Suprapubic skin (tissue), 4 donors: ENCODE measurements around the gene PTPRN2. TPM values are rescaled to one million over a fixed set of nuclear protein-coding genes. Genes with fewer than 3 reads are reported as not detected.
"Not testable (repeated sequence)": the region's sequence is repeated elsewhere in the genome, so short reads cannot be mapped to it uniquely, and the experiment has no call there.

Experiments used
- DNase-seq, 2 donors: peaks; one replicate each; pipeline ENCODE4 v3.0.0-alpha.2; 2019; ENCODE audit warnings: low spot score in 2 of 2
- H3K27ac ChIP-seq: fragments of 200-600 bp; sonication (generic); one replicate; pipeline ENCODE4 v1.5.1; 2019
- H3K27me3 ChIP-seq: fragments of 200-600 bp; sonication (generic); one replicate; pipeline ENCODE4 v1.5.1; 2019
- H3K36me3 ChIP-seq: fragments of 200-600 bp; sonication (generic); one replicate; pipeline ENCODE4 v1.5.1; 2019
- H3K4me1 ChIP-seq: fragments of 200-600 bp; sonication (generic); one replicate; pipeline ENCODE4 v1.5.1; 2019
- H3K4me3 ChIP-seq: fragments of 200-600 bp; sonication (generic); one replicate; pipeline ENCODE4 v1.5.1; 2019; ENCODE audit warnings: mild to moderate bottlenecking
- H3K9me3 ChIP-seq: fragments of 200-600 bp; sonication (generic); one replicate; pipeline ENCODE4 v1.5.1; 2019
- EP300 ChIP-seq: sonication (generic); formaldehyde crosslinking; IDR thresholded peaks from one replicate; pipeline ENCODE4 v1.6.1; 2017; ENCODE audit warnings: antibody characterized with exemption
- POLR2A ChIP-seq, 2 donors: fragments of 450-650 bp; IDR thresholded peaks; one replicate each; pipeline ENCODE4 v1.6.1; 2017; ENCODE audit warnings: antibody characterized with exemption in 2 of 2, mild to moderate bottlenecking in 2 of 2, moderate library complexity in 2 of 2
- POLR2AphosphoS5 ChIP-seq, 3 donors: sonication (generic); formaldehyde crosslinking; IDR thresholded peaks; one replicate each; pipeline ENCODE4 v1.6.1; 2017; ENCODE audit warnings: antibody characterized with exemption in 3 of 3
- WGBS: methylation state at CpG from one replicate; pipeline ENCODE4 v1.1.5; 2018; 5-methylcytosine and 5-hydroxymethylcytosine counted together
- total RNA-seq, 4 donors: library from RNA; depleted of rRNA; stranded (reverse); fragments of >200 nt; gene quantifications; one replicate each; pipeline ENCODE4 v1.1.0, GENCODE V29; 2016
- TF ChIP-seq, protein P1 (sequence below), 2 donors: fragments of 200-600 bp in 1 of 2; fragments of 450-650 bp in 1 of 2; sonication (generic) in 1 of 2; IDR thresholded peaks; one replicate each; pipeline ENCODE4 v1.5.1; 2016 to 2019; ENCODE audit warnings: antibody characterized with exemption in 2 of 2, mild to moderate bottlenecking in 1 of 2, moderate library complexity in 1 of 2

The PTPRN2 gene
- total RNA-seq, 4 donors from 2014 or later, result 0.23 to 1.8 (median 1.3) TPM

GRCh38 chr7:158035343-158035742 lies 552.3 kb downstream of the PTPRN2 start:
- H3K9me3 ChIP-seq, result no peaks in the 10 kb centered on the region
- no peaks in the 10 kb centered on the region for H3K36me3 ChIP-seq
- no peak overlapping the region for H3K27ac ChIP-seq
- H3K27me3 ChIP-seq, result peaks cover 3% of the 10 kb centered on the region
- H3K4me3 ChIP-seq, result no peak overlapping the region
- no peak for TF ChIP-seq POLR2AphosphoS5 (IDR thresholded peaks at IDR 0.05)
- TF ChIP-seq POLR2A (IDR thresholded peaks at IDR 0.05), result no peak
- TF ChIP-seq, protein P1, sequence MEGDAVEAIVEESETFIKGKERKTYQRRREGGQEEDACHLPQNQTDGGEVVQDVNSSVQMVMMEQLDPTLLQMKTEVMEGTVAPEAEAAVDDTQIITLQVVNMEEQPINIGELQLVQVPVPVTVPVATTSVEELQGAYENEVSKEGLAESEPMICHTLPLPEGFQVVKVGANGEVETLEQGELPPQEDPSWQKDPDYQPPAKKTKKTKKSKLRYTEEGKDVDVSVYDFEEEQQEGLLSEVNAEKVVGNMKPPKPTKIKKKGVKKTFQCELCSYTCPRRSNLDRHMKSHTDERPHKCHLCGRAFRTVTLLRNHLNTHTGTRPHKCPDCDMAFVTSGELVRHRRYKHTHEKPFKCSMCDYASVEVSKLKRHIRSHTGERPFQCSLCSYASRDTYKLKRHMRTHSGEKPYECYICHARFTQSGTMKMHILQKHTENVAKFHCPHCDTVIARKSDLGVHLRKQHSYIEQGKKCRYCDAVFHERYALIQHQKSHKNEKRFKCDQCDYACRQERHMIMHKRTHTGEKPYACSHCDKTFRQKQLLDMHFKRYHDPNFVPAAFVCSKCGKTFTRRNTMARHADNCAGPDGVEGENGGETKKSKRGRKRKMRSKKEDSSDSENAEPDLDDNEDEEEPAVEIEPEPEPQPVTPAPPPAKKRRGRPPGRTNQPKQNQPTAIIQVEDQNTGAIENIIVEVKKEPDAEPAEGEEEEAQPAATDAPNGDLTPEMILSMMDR (IDR thresholded peaks at IDR 0.05), result no peak
- TF ChIP-seq EP300, result no peak
- H3K4me1 ChIP-seq, result no peaks in the 10 kb centered on the region
- 61% methylated on average over 4 of the region's 4 CpGs for WGBS
- DNase-seq, result no peak

- TF ChIP-seq EP300 (no peak), POLR2A (IDR thresholded peaks at IDR 0.05) (no peak), POLR2AphosphoS5 (IDR thresholded peaks at IDR 0.05) (no peak)
- TF ChIP-seq, protein P1 (IDR thresholded peaks at IDR 0.05), result no peak
Measured at GRCh38 chr7:158034571-158034970, 553.1 kb downstream of the PTPRN2 start.

DNA sequence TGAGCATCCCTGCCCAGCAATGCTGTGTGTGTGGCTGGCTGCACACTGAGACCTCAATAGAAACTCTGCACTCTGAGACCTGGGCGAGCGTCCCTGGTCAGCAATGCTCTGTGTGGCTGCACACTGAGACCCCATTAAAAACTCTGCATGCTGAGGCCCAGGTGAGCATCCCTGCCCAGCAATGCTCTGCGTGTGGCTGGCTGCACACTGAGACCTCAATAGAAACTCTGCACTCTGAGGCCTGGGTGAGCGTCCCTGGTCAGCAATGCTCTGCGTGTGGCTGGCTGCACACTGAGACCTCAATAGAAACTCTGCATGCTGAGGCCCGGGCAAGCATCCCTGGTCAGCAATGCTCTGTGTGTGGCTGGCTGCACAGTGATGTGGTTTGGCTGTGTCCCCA lies 553.7 kb downstream of the PTPRN2 start:
- not testable (repeated sequence) for H3K36me3 ChIP-seq, DNase-seq, H3K4me1 ChIP-seq, H3K9me3 ChIP-seq, H3K27me3 ChIP-seq, H3K27ac ChIP-seq, H3K4me3 ChIP-seq
- 89% methylated on average over 6 of the region's 6 CpGs for WGBS

More at GRCh38 chr7:158034571-158034970, 553.1 kb downstream of the PTPRN2 start:
- H3K27ac ChIP-seq, result no peak overlapping the region
- WGBS, result 75% methylated on average over 3 of the region's 3 CpGs
- no peaks in the 10 kb centered on the region for H3K4me1 ChIP-seq
- peak in 1 of 2 donors; percentile 41 for DNase-seq
- H3K4me3 ChIP-seq, result no peak overlapping the region
- no peaks in the 10 kb centered on the region for H3K36me3 ChIP-seq
- peaks cover 7% of the 10 kb centered on the region for H3K27me3 ChIP-seq
- no peaks in the 10 kb centered on the region for H3K9me3 ChIP-seq

DNA sequence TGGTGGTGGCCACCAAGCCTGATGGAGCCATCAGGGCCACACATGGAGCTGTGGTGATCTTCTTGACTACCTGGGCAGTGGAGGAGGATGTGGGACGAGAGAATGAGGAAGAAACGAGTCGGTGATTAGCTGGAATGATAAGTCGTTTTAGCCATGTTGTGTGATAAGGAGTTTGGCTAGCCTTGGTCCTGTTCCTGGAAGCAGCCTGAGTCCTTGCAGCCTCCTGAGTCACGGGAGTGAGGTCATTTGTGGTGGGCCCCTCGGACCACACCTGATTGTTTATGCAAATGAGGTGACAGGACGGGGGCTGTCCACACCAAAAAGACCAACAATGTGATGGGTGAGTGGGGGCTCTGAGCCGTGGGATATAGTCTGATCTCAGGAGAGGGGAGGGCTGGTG lies 554.4 kb downstream of the PTPRN2 start:
- Histone ChIP-seq H3K27me3 (peaks cover 7% of the 10 kb centered on the region), H3K4me3 (no peak overlapping the region), H3K4me1 (no peaks in the 10 kb centered on the region), H3K27ac (no peak overlapping the region), H3K36me3 (no peaks in the 10 kb centered on the region), H3K9me3 (no peaks in the 10 kb centered on the region)
- TF ChIP-seq, protein P1 (IDR thresholded peaks at IDR 0.05), result no peak
- no peak for TF ChIP-seq POLR2A (IDR thresholded peaks at IDR 0.05)
- no peak for TF ChIP-seq POLR2AphosphoS5 (IDR thresholded peaks at IDR 0.05)
- no peak for TF ChIP-seq EP300
- peak in 1 of 2 donors; percentile 43 for DNase-seq
- WGBS, result 93% methylated on average over 8 of the region's 8 CpGs

DNA sequence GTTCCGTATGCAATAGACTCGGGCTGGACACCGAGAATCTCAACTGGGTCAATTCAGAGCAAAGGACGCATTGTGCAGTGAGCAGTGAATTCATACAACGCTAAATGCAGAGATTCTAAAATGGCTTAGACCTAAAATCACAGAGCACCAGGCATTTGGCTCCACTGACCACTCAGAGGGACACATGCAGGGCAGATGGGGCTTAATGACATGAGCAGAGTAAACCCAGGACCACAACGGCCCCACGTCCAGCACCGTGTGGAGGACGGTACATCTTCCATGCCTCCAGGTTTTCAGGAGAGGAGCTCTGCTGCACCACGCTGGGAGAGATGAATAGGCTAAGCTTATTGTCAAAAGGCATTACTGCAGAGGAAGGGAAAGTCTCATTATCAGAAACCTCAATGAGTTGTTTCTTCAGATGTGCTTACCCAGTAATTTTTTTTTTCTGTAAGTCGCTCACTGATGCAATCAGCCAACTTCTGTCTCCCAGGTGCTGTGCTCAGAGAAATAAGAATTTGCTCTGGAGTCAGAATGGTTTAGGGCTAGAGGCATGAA lies 555.0 kb downstream of the PTPRN2 start:
- Histone ChIP-seq H3K36me3 (no peaks in the 10 kb centered on the region), H3K4me1 (no peaks in the 10 kb centered on the region), H3K27ac (no peak overlapping the region), H3K27me3 (peaks cover 7% of the 10 kb centered on the region), H3K9me3 (no peaks in the 10 kb centered on the region), H3K4me3 (no peak overlapping the region)
- no peak for DNase-seq
- TF ChIP-seq, protein P1 (IDR thresholded peaks at IDR 0.05), result no peak
- TF ChIP-seq EP300, result no peak
- TF ChIP-seq POLR2A (IDR thresholded peaks at IDR 0.05), result no peak
- no peak for TF ChIP-seq POLR2AphosphoS5 (IDR thresholded peaks at IDR 0.05)
- WGBS, result 79% methylated on average over 11 of the region's 11 CpGs

- H3K36me3 ChIP-seq, result no peaks in the 10 kb centered on the region
- peaks cover 7% of the 10 kb centered on the region for H3K27me3 ChIP-seq
- H3K4me1 ChIP-seq, result no peaks in the 10 kb centered on the region
- DNase-seq, result peak in 1 of 2 donors; percentile 69
- no peaks in the 10 kb centered on the region for H3K9me3 ChIP-seq
- 38% methylated on average over 11 of the region's 13 CpGs for WGBS
- TF ChIP-seq POLR2AphosphoS5 (IDR thresholded peaks at IDR 0.05) (no peak), POLR2A (IDR thresholded peaks at IDR 0.05) (no peak), EP300 (no peak)
- TF ChIP-seq, protein P1 (IDR thresholded peaks at IDR 0.05), result no peak
- no peak overlapping the region for H3K27ac ChIP-seq
- no peak overlapping the region for H3K4me3 ChIP-seq
Measured at GRCh38 chr7:158031867-158032308, 555.7 kb downstream of the PTPRN2 start.
